Adipocyte (in vitro differentiated cells): ENCODE measurements around the gene KMT2D.
"Not testable (repeated sequence)": the region's sequence is repeated elsewhere in the genome, so short reads cannot be mapped to it uniquely, and the experiment has no call there.

ENCODE experiments used
- DNase-seq: peaks from one replicate; pipeline ENCODE4 v3.0.0-alpha.2; 2015; ENCODE audit warnings: low read depth
- H3K27me3 ChIP-seq: replicated peaks from 2 replicates; pipeline ENCODE4 v1.7.0; 2013; ENCODE audit warnings: mild to moderate bottlenecking, low read length, moderate library complexity; ENCODE audit not compliant: control insufficient read depth, insufficient read depth
- H3K36me3 ChIP-seq: 2 replicates; pipeline ENCODE4 v1.7.0; 2013; ENCODE audit warnings: low read length, mild to moderate bottlenecking, moderate library complexity; ENCODE audit not compliant: control insufficient read depth, insufficient read depth, severe bottlenecking
- H3K4me1 ChIP-seq: 2 replicates; pipeline ENCODE4 v1.7.0; 2013; ENCODE audit warnings: mild to moderate bottlenecking, low read length, moderate library complexity; ENCODE audit not compliant: control insufficient read depth, insufficient read depth
- H3K4me3 ChIP-seq: 2 replicates; pipeline ENCODE4 v1.7.0; 2013; ENCODE audit warnings: mild to moderate bottlenecking, low read length, moderate library complexity
- H3K9ac ChIP-seq: 2 replicates; pipeline ENCODE4 v1.7.0; 2013; ENCODE audit warnings: mild to moderate bottlenecking, low read length, moderate library complexity
- H3K9me3 ChIP-seq: 2 replicates; pipeline ENCODE4 v1.7.0; 2013; ENCODE audit warnings: mild to moderate bottlenecking, low read length, moderate library complexity; ENCODE audit not compliant: control insufficient read depth

The KMT2D gene

DNA sequence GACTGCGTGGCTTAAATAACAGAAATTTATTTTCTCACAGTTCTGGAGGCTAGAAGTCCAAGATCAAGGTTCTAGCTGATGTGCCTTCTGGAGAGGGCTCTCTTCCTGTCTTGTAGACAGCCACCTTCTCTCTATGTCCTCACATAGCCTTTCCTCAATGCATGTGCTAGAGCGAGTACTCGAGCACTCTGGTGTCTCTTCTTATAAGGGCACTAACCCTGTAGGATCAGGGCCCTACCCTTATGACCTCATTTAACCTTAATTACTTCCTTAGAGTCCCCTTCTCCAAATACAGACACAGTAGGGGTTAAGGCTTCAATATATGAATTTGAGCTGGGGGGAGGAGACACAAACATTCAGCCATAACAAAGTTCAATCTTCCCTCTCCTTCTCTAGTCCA is 23.8 kb upstream of the KMT2D start:
- Histone ChIP-seq H3K4me1 (no peaks in the 10 kb centered on the region), H3K9me3 (no peaks in the 10 kb centered on the region), H3K36me3 (no peaks in the 10 kb centered on the region), H3K27me3 (peaks cover 9% of the 10 kb centered on the region), H3K9ac (no peak overlapping the region), H3K4me3 (no peak overlapping the region)
- no peak for DNase-seq

DNA sequence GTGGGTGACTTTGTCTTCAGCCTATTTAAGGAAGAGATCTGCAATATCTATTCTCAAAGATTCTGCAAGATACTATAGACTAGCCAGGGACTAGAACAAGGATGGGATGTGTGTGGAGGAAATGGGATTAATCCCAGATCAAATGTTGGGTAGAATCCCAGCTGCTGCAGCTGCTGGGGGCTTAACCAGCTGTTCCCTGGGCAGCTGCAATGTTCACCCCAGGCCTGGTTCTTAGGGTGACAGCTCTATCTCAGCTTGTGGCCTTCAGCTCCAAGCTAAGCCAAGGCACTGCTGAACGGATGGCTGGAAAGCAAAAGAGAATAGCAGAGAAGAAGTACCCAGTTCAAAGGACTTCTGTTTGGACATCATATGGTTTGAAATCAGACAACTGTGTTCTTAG is 19.2 kb upstream of the KMT2D start:
- DNase-seq: no peak
- H3K9me3 ChIP-seq: no peaks in the 10 kb centered on the region
- no peaks in the 10 kb centered on the region for H3K36me3 ChIP-seq
- no peak overlapping the region for H3K9ac ChIP-seq
- H3K4me3 ChIP-seq: no peak overlapping the region
- H3K4me1 ChIP-seq: no peaks in the 10 kb centered on the region
- H3K27me3 ChIP-seq: no peaks in the 10 kb centered on the region

GRCh38 chr12:49070971-49071370 is 10.4 kb upstream of the KMT2D start:
- Histone ChIP-seq H3K9ac (no peak overlapping the region), H3K9me3 (no peaks in the 10 kb centered on the region), H3K27me3 (no peaks in the 10 kb centered on the region), H3K4me1 (peaks cover 10% of the 10 kb centered on the region), H3K36me3 (no peaks in the 10 kb centered on the region), H3K4me3 (no peak overlapping the region)
- DNase-seq: no peak

- Histone ChIP-seq H3K27me3 (no peaks in the 10 kb centered on the region), H3K9ac (peak within 1 kb of the TSS; percentile 84), H3K9me3 (no peaks in the 10 kb centered on the region), H3K36me3 (no peaks in the 10 kb centered on the region), H3K4me3 (peak within 1 kb of the TSS; percentile 97), H3K4me1 (peaks cover 10% of the 10 kb centered on the region)
- peak; percentile 99 for DNase-seq
Measured at GRCh38 chr12:49069507-49070346, 9.1 kb upstream of the KMT2D start, which contains the start of gene RHEBL1. Gene RHEBL1, minus strand, starts transcription at chr12:49069979. Its CDS starts 194 bp downstream, at chr12:49069785.

GRCh38 chr12:49068879-49069506 is 8.4 kb upstream of the KMT2D start:
- Histone ChIP-seq H3K9me3 (no peaks in the 10 kb centered on the region), H3K27me3 (no peaks in the 10 kb centered on the region), H3K9ac (peak overlapping the region; percentile 84), H3K4me3 (peak overlapping the region; percentile 97), H3K4me1 (peaks cover 10% of the 10 kb centered on the region), H3K36me3 (no peaks in the 10 kb centered on the region)
- no peak for DNase-seq

GRCh38 chr12:49066120-49066519 is 5.5 kb upstream of the KMT2D start:
- Histone ChIP-seq H3K4me3 (no peak overlapping the region), H3K27me3 (no peaks in the 10 kb centered on the region), H3K4me1 (peaks cover 23% of the 10 kb centered on the region), H3K9me3 (no peaks in the 10 kb centered on the region), H3K36me3 (no peaks in the 10 kb centered on the region), H3K9ac (no peak overlapping the region)
- no peak for DNase-seq

- Histone ChIP-seq H3K4me1 (peaks cover 18% of the 10 kb centered on the region), H3K27me3 (no peaks in the 10 kb centered on the region), H3K4me3 (no peak overlapping the region), H3K9ac (no peak overlapping the region), H3K36me3 (no peaks in the 10 kb centered on the region), H3K9me3 (no peaks in the 10 kb centered on the region)
- DNase-seq: no peak
Measured at GRCh38 chr12:49064767-49065152, 4.2 kb upstream of the KMT2D start.

DNA sequence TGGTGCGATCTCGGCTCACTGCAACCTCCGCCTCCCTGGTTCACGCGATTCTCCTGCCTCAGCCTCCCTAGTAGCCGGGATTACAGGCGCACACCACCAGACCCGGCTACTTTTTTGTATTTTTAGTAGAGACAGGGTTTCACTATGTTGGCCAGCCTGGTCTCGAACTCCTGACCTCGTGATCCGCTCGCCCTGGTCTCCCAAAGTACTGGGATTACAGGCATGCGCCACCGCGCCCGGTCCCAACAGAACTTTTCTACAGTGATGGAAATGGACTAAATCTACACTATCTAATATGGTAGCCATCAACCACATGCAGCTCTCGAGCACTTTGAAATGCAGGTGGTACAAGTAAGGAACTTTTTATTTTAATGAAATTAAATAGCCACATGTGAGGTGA is 1.3 kb upstream of the KMT2D start:
- H3K4me1 ChIP-seq: peaks cover 32% of the 10 kb centered on the region
- not testable (repeated sequence) for H3K4me3 ChIP-seq, DNase-seq, H3K36me3 ChIP-seq, H3K27me3 ChIP-seq, H3K9me3 ChIP-seq
- H3K9ac ChIP-seq: peak overlapping the region; percentile 96

DNA sequence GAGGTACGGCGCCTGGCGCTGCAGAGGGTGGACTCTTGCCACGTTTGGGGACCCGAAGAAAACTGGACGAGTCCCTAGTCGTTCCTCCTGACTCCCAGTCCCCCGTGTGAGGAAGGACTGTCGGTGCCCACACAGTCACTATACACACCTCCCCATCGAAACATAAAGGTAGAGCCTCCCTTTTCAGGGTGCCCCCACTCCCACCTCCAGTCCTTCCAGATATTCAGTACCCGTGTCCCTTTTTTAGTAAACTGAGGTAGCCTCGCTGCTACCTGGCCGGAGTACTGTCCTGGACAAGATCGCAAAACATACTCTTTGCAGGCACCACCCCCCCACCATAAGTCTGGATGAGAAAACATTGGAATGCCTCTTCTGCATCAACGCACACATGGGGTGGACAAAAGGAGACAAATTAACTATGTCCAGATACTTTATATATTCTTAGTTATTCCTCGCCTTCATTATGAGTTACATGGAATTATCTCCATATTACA is 610 bp upstream of the KMT2D start:
- DNase-seq: no peak
- peak overlapping the region; percentile 96 for H3K9ac ChIP-seq
- no peaks in the 10 kb centered on the region for H3K27me3 ChIP-seq
- no peaks in the 10 kb centered on the region for H3K36me3 ChIP-seq
- peak overlapping the region; percentile 90 for H3K4me3 ChIP-seq
- H3K4me1 ChIP-seq: peaks cover 39% of the 10 kb centered on the region
- no peaks in the 10 kb centered on the region for H3K9me3 ChIP-seq

- H3K27me3 ChIP-seq: no peaks in the 10 kb centered on the region
- peak overlapping the region; percentile 90 for H3K4me3 ChIP-seq
- H3K9me3 ChIP-seq: no peaks in the 10 kb centered on the region
- DNase-seq: peak; percentile 66
- peak overlapping the region; percentile 96 for H3K9ac ChIP-seq
- H3K36me3 ChIP-seq: peaks cover 8% of the 10 kb centered on the region
- peaks cover 52% of the 10 kb centered on the region for H3K4me1 ChIP-seq
Measured at GRCh38 chr12:49059299-49060171, 1.1 kb downstream of the KMT2D start.

- Histone ChIP-seq H3K36me3 (peaks cover 14% of the 10 kb centered on the region), H3K27me3 (no peaks in the 10 kb centered on the region), H3K9me3 (no peaks in the 10 kb centered on the region), H3K4me3 (peak overlapping the region; percentile 90), H3K9ac (peak overlapping the region; percentile 96), H3K4me1 (peaks cover 52% of the 10 kb centered on the region)
- peak; percentile 36 for DNase-seq
Measured at GRCh38 chr12:49059045-49059298, 1.6 kb downstream of the KMT2D start.
